ENCODE results near the gene LHX4.

Gene LHX4

GRCh38 chr1:180261524-180262155 lies 31.6 kb downstream of the LHX4 start:
- DNase-seq (ENCODE audit: low read depth), result no peak
- no peak overlapping the region for H3K4me3 ChIP-seq (ENCODE audit: low read depth, low read length)
- no peak for TF ChIP-seq CTCF (IDR thresholded peaks at IDR 0.05; ENCODE audit: control insufficient read depth, extremely low read depth, insufficient read depth)

GRCh38 chr1:180262628-180263488 lies 32.8 kb downstream of the LHX4 start:
- no peak for TF ChIP-seq CTCF (IDR thresholded peaks at IDR 0.05; ENCODE audit: control insufficient read depth, extremely low read depth, insufficient read depth)
- no peak for DNase-seq (ENCODE audit: low read depth)
- no peak overlapping the region for H3K4me3 ChIP-seq (ENCODE audit: low read depth, low read length)

- H3K4me3 ChIP-seq (ENCODE audit: low read depth, low read length), result no peak overlapping the region
- no peak for TF ChIP-seq CTCF (IDR thresholded peaks at IDR 0.05; ENCODE audit: control insufficient read depth, extremely low read depth, insufficient read depth)
- DNase-seq (ENCODE audit: low read depth), result no peak
Measured at GRCh38 chr1:180264595-180264994, 34.5 kb downstream of the LHX4 start.

GRCh38 chr1:180265201-180265600 lies 35.1 kb downstream of the LHX4 start:
- no peak for DNase-seq (ENCODE audit: low read depth)
- H3K4me3 ChIP-seq (ENCODE audit: low read depth, low read length), result no peak overlapping the region
- no peak for TF ChIP-seq CTCF (IDR thresholded peaks at IDR 0.05; ENCODE audit: control insufficient read depth, extremely low read depth, insufficient read depth)

- no peak for TF ChIP-seq CTCF (IDR thresholded peaks at IDR 0.05; ENCODE audit: control insufficient read depth, extremely low read depth, insufficient read depth)
- no peak overlapping the region for H3K4me3 ChIP-seq (ENCODE audit: low read depth, low read length)
- no peak for DNase-seq (ENCODE audit: low read depth)
Measured at GRCh38 chr1:180265871-180266270, 35.8 kb downstream of the LHX4 start.

- H3K4me3 ChIP-seq (ENCODE audit: low read depth, low read length), result no peak overlapping the region
- TF ChIP-seq CTCF (IDR thresholded peaks at IDR 0.05; ENCODE audit: control insufficient read depth, extremely low read depth, insufficient read depth), result no peak
- no peak for DNase-seq (ENCODE audit: low read depth)
Measured at GRCh38 chr1:180266275-180267210, 36.5 kb downstream of the LHX4 start.

Measured in LNCaP clone FGC (cell line).